ENCODE measurements around the gene GPRC6A.

Gene GPRC6A

DNA sequence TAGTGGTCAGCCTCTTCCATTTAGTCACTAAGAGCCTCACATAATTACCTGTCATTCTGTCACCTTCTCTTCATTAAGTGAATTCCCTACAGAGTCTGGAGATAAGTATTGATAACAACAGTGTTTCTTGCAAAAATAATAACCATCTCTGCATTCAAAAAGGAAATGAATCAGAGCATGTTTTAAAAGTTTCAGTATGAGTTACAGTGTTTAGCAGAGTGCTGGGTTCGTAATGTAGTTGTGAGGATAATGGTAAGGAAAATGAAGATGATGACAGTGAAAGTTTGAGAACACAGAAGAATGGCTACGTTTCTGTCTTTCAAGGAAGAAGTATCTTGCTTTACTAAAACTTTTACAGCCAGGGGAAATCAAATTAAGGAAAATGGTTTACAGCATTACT, 31.3 kb downstream of the GPRC6A start:
- in situ Hi-C loops (cut with MboI; ENCODE audit: low sequenced_read_pairs, unreplicated experiment) = no loop called here
- DNase-seq (ENCODE audit: low spot score) = no peak

DNA sequence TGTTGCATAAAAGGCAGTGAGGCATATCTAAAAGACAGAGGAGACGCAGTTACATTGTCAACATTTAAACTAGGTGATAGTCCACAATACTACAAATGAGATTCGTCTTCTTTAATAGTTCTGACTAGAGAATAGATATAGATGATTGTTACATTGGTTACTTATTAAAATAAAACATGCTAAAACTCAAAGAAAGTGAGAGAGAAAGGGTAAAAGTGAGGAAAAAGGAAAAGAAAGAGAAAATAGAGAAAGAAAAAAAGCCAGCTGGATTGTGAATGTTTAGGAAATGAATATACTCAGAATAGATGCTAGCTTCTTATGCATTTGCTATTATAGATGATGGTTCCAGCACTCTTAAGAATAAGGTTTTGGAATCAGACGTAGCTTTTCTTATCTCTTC, 35.7 kb downstream of the GPRC6A start:
- in situ Hi-C loops (cut with MboI; ENCODE audit: low sequenced_read_pairs, unreplicated experiment) = no loop called here
- DNase-seq (ENCODE audit: low spot score) = no peak
- TF ChIP-seq, protein P1, sequence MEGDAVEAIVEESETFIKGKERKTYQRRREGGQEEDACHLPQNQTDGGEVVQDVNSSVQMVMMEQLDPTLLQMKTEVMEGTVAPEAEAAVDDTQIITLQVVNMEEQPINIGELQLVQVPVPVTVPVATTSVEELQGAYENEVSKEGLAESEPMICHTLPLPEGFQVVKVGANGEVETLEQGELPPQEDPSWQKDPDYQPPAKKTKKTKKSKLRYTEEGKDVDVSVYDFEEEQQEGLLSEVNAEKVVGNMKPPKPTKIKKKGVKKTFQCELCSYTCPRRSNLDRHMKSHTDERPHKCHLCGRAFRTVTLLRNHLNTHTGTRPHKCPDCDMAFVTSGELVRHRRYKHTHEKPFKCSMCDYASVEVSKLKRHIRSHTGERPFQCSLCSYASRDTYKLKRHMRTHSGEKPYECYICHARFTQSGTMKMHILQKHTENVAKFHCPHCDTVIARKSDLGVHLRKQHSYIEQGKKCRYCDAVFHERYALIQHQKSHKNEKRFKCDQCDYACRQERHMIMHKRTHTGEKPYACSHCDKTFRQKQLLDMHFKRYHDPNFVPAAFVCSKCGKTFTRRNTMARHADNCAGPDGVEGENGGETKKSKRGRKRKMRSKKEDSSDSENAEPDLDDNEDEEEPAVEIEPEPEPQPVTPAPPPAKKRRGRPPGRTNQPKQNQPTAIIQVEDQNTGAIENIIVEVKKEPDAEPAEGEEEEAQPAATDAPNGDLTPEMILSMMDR (IDR thresholded peaks at IDR 0.05; ENCODE audit: borderline replicate concordance, control extremely low read depth, extremely low read depth, insufficient read depth, missing control alignments) = no peak

More for the DNA sequence above, 31.3 kb downstream of the GPRC6A start:
- TF ChIP-seq, protein P1 (IDR thresholded peaks at IDR 0.05; ENCODE audit: borderline replicate concordance, control extremely low read depth, extremely low read depth, insufficient read depth, missing control alignments) = no peak

DNA sequence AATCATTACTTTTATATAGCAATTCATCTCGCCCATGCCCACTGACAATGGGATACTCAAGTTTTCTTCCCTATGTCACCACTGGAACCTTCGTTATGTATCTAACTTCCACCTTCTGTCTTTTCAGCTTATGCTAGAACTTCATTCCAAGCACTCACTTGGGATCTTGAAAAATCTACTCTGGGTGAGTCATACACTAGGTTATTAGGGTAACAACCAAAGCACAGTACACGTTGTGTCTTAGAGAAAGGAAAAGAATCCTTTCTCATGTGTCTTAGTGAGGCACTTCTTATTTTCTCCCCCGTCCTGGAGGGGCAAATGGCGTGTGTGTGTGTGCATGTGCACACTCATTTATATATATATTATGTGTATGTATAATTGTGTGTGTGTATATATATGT, 45.0 kb downstream of the GPRC6A start:
- no peak for DNase-seq (ENCODE audit: low spot score)
- TF ChIP-seq, protein P1 (IDR thresholded peaks at IDR 0.05; ENCODE audit: borderline replicate concordance, control extremely low read depth, extremely low read depth, insufficient read depth, missing control alignments) = no peak
- in situ Hi-C loops (cut with MboI; ENCODE audit: low sequenced_read_pairs, unreplicated experiment) = no loop called here

- in situ Hi-C loops (cut with MboI; ENCODE audit: low sequenced_read_pairs, unreplicated experiment) = no loop called here
- TF ChIP-seq, protein P1 (IDR thresholded peaks at IDR 0.05; ENCODE audit: borderline replicate concordance, control extremely low read depth, extremely low read depth, insufficient read depth, missing control alignments) = peak; percentile 15
- peak; percentile 48 for DNase-seq (ENCODE audit: low spot score)
These were observed 49.2 kb downstream of the GPRC6A start for GRCh38 chr6:116779573-116780164.

DNA sequence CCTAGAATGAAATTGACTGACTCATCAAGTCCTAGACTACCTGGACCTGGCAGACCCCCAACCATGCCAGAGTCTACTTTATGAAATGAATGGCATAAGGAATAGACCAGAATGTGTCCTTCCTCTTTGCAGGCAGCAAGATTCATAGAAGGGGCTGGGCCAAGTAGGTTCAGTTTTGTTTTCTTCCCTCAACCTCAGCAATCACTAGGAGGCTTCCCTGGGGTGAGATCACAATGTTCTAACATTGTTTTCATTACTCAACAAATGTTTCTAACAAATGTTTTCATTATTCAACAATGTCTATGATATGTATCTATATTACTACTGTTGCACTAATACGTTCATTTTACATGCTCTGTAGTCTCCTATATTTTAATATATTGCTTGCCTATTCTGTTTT, 55.0 kb downstream of the GPRC6A start:
- in situ Hi-C loops (cut with MboI; ENCODE audit: low sequenced_read_pairs, unreplicated experiment) = no loop called here

DNA sequence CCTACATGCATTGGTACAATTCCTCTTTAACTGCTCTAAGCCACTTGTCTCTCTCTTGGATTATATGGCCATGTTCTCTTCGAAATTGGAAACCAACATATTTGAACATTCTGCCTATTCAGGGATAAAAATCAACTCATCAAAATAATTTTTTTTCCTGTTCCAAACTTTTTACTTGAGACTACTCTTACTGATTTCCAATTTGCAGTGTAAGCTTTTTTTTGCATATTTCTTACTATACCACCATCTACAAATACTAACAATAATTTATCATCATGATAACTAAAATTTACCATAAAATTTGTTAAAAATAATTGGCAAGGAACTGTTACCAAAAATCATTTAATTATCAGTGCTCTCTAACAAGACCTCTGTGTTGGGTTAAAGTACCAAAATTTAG, 56.4 kb downstream of the GPRC6A start:
- in situ Hi-C loops (cut with MboI; ENCODE audit: low sequenced_read_pairs, unreplicated experiment) = no loop called here
- no peak for DNase-seq (ENCODE audit: low spot score)
- TF ChIP-seq, protein P1 (IDR thresholded peaks at IDR 0.05; ENCODE audit: borderline replicate concordance, control extremely low read depth, extremely low read depth, insufficient read depth, missing control alignments) = no peak

More for the DNA sequence above, 55.0 kb downstream of the GPRC6A start:
- TF ChIP-seq, protein P1 (IDR thresholded peaks at IDR 0.05; ENCODE audit: borderline replicate concordance, control extremely low read depth, extremely low read depth, insufficient read depth, missing control alignments) = no peak
- DNase-seq (ENCODE audit: low spot score) = no peak
